Activated effector memory CD4-positive, alpha-beta T cell treated with anti-CD3 and anti-CD28 coated beads, Interleukin-2, amount 50 U/mL, for 16 hours (primary cell): Measurements from ENCODE around the gene RUNX1.

ENCODE experiments used
- DNase-seq: peaks from one replicate; pipeline ENCODE4 v3.0.0-alpha.2; 2020

Gene RUNX1

GRCh38 chr21:35048706-35049617 lies at the start of gene RUNX1:
RUNX1 (minus strand) TSS chr21:35049302.
- DNase-seq: peak; percentile 90

GRCh38 chr21:35097525-35097924 lies 48.4 kb upstream of the RUNX1 start:
- DNase-seq: no peak

GRCh38 chr21:35096959-35097358 lies 47.9 kb upstream of the RUNX1 start:
- no peak for DNase-seq

GRCh38 chr21:35095859-35096291 lies 46.8 kb upstream of the RUNX1 start:
- DNase-seq: no peak

- DNase-seq: no peak
These were observed 44.4 kb upstream of the RUNX1 start for GRCh38 chr21:35093514-35093913.

GRCh38 chr21:35091496-35091895 lies 42.4 kb upstream of the RUNX1 start:
- DNase-seq: no peak

GRCh38 chr21:35090403-35090802 lies 41.3 kb upstream of the RUNX1 start:
- DNase-seq: no peak

- no peak for DNase-seq
These were observed 39.2 kb upstream of the RUNX1 start for GRCh38 chr21:35088319-35088771.

- DNase-seq: no peak
These were observed 37.3 kb upstream of the RUNX1 start for GRCh38 chr21:35086357-35086756.

GRCh38 chr21:35084869-35085268 lies 35.8 kb upstream of the RUNX1 start:
- no peak for DNase-seq

GRCh38 chr21:35083246-35083645 lies 34.1 kb upstream of the RUNX1 start:
- no peak for DNase-seq

GRCh38 chr21:35081861-35082260 lies 32.8 kb upstream of the RUNX1 start:
- DNase-seq: no peak

- DNase-seq: no peak
These were observed 30.1 kb upstream of the RUNX1 start for GRCh38 chr21:35079181-35079580.

- no peak for DNase-seq
These were observed 28.9 kb upstream of the RUNX1 start for GRCh38 chr21:35077975-35078374.

GRCh38 chr21:35077466-35077865 lies 28.4 kb upstream of the RUNX1 start:
- no peak for DNase-seq

GRCh38 chr21:35075546-35075945 lies 26.4 kb upstream of the RUNX1 start:
- no peak for DNase-seq

- DNase-seq: no peak
These were observed 23.9 kb upstream of the RUNX1 start for GRCh38 chr21:35072960-35073359.

- no peak for DNase-seq
These were observed 23.5 kb upstream of the RUNX1 start for GRCh38 chr21:35072557-35072956.

- DNase-seq: no peak
These were observed 22.2 kb upstream of the RUNX1 start for GRCh38 chr21:35071347-35071746.

- DNase-seq: no peak
These were observed 21.3 kb upstream of the RUNX1 start for GRCh38 chr21:35070436-35070835.

GRCh38 chr21:35066824-35067223 lies 17.7 kb upstream of the RUNX1 start:
- no peak for DNase-seq

- DNase-seq: no peak
These were observed 14.5 kb upstream of the RUNX1 start for GRCh38 chr21:35063428-35064172.

GRCh38 chr21:35062016-35062415 lies 12.9 kb upstream of the RUNX1 start:
- no peak for DNase-seq

- no peak for DNase-seq
These were observed 10.6 kb upstream of the RUNX1 start for GRCh38 chr21:35059742-35060141.
